ENCODE data around the gene MAST4. TPM values are rescaled to one million over a fixed set of nuclear protein-coding genes. Genes with fewer than 3 reads are reported as not detected.

Gene MAST4
- total RNA-seq, 1 donor from 2014 or later, result 22.3 TPM

DNA sequence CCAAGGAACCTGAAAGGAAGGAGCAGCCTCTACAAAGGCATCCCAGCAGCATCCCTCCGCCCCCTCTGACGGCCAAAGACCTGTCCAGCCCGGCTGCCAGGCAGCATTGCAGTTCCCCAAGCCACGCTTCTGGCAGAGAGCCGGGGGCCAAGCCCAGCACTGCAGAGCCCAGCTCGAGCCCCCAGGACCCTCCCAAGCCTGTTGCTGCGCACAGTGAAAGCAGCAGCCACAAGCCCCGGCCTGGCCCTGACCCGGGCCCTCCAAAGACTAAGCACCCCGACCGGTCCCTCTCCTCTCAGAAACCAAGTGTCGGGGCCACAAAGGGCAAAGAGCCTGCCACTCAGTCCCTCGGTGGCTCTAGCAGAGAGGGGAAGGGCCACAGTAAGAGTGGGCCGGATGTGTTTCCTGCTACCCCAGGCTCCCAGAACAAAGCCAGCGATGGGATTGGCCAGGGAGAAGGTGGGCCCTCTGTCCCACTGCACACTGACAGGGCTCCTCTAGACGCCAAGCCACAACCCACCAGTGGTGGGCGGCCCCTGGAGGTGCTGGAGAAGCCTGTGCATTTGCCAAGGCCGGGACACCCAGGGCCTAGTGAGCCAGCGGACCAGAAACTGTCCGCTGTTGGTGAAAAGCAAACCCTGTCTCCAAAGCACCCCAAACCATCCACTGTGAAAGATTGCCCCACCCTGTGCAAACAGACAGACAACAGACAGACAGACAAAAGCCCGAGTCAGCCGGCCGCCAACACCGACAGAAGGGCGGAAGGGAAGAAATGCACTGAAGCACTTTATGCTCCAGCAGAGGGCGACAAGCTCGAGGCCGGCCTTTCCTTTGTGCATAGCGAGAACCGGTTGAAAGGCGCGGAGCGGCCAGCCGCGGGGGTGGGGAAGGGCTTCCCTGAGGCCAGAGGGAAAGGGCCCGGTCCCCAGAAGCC lies 569.6 kb downstream of the MAST4 start:
- H3K27me3 ChIP-seq (ENCODE audit: insufficient read depth, low read length), result no peaks in the 10 kb centered on the region
- Mint-ChIP-seq H3K36me3 (ENCODE audit: low read depth, unreplicated experiment) (peaks cover 12% of the 10 kb centered on the region), H3K9me3 (ENCODE audit: unreplicated experiment) (no peaks in the 10 kb centered on the region), H3K27ac (ENCODE audit: unreplicated experiment) (peak overlapping the region; percentile 58), H3K4me3 (ENCODE audit: unreplicated experiment) (no peak overlapping the region), H3K4me1 (ENCODE audit: low read depth, unreplicated experiment) (peaks cover 3% of the 10 kb centered on the region), H3K27me3 (ENCODE audit: low read depth, unreplicated experiment) (no peaks in the 10 kb centered on the region)
- H3K4me1 ChIP-seq (ENCODE audit: insufficient read depth, low read length), result peaks cover 9% of the 10 kb centered on the region
- peak overlapping the region; percentile 75 for H2AFZ ChIP-seq (ENCODE audit: low read depth, low read length)
- peak; percentile 56 for DNase-seq (ENCODE audit: low read depth)
- no peaks in the 10 kb centered on the region for H3K9me3 ChIP-seq (ENCODE audit: insufficient read depth, low read depth, low read length)
- no peak overlapping the region for H3K27ac ChIP-seq (ENCODE audit: low read depth, low read length)
- FAIRE-seq, result no peak
- peak overlapping the region; percentile 8 for H3K4me3 ChIP-seq (ENCODE audit: insufficient read depth, low read depth, low read length)
- TF ChIP-seq EZH2 (IDR thresholded peaks at IDR 0.05; ENCODE audit: insufficient read depth, low read length), result no peak
- TF ChIP-seq, protein P1, sequence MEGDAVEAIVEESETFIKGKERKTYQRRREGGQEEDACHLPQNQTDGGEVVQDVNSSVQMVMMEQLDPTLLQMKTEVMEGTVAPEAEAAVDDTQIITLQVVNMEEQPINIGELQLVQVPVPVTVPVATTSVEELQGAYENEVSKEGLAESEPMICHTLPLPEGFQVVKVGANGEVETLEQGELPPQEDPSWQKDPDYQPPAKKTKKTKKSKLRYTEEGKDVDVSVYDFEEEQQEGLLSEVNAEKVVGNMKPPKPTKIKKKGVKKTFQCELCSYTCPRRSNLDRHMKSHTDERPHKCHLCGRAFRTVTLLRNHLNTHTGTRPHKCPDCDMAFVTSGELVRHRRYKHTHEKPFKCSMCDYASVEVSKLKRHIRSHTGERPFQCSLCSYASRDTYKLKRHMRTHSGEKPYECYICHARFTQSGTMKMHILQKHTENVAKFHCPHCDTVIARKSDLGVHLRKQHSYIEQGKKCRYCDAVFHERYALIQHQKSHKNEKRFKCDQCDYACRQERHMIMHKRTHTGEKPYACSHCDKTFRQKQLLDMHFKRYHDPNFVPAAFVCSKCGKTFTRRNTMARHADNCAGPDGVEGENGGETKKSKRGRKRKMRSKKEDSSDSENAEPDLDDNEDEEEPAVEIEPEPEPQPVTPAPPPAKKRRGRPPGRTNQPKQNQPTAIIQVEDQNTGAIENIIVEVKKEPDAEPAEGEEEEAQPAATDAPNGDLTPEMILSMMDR (IDR thresholded peaks at IDR 0.05; ENCODE audit: insufficient read depth, low read depth, low read length), result peak; percentile 64
- H3K36me3 ChIP-seq (ENCODE audit: insufficient read depth, low read length), result peaks cover 18% of the 10 kb centered on the region
- H3K79me2 ChIP-seq (ENCODE audit: insufficient read depth, low read length), result no peaks in the 10 kb centered on the region
- no peaks in the 10 kb centered on the region for H4K20me1 ChIP-seq (ENCODE audit: insufficient read depth, low read length)
- H3K9ac ChIP-seq (ENCODE audit: low read length), result peak overlapping the region; percentile 68
- peak overlapping the region; percentile 64 for H3K4me2 ChIP-seq (ENCODE audit: low read length)

DNA sequence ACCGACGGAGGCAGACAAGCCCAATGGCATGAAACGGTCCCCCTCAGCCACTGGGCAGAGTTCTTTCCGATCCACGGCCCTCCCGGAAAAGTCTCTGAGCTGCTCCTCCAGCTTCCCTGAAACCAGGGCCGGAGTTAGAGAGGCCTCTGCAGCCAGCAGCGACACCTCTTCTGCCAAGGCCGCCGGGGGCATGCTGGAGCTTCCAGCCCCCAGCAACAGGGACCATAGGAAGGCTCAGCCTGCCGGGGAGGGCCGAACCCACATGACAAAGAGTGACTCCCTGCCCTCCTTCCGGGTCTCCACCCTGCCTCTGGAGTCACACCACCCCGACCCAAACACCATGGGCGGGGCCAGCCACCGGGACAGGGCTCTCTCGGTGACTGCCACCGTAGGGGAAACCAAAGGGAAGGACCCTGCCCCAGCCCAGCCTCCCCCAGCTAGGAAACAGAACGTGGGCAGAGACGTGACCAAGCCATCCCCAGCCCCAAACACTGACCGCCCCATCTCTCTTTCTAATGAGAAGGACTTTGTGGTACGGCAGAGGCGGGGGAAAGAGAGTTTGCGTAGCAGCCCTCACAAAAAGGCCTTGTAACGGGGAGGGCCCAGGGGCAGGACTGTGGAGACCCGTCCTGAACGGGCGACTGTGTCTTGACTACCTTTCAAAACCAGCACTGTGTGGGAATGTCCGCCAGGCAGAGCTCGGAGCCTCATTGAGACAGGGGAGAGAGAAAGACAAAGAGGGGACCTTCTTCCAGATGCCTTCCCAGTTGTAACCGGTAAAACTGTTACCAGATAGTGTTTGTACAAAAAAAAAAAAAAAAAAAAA lies 570.5 kb downstream of the MAST4 start:
- Histone ChIP-seq H2AFZ (ENCODE audit: low read depth, low read length) (peak overlapping the region; percentile 75), H3K27ac (ENCODE audit: low read depth, low read length) (no peak overlapping the region), H3K79me2 (ENCODE audit: insufficient read depth, low read length) (no peaks in the 10 kb centered on the region), H3K4me3 (ENCODE audit: insufficient read depth, low read depth, low read length) (peak overlapping the region; percentile 8), H3K9me3 (ENCODE audit: insufficient read depth, low read depth, low read length) (no peaks in the 10 kb centered on the region), H3K4me2 (ENCODE audit: low read length) (peak overlapping the region; percentile 64), H3K4me1 (ENCODE audit: insufficient read depth, low read length) (peaks cover 9% of the 10 kb centered on the region), H3K36me3 (ENCODE audit: insufficient read depth, low read length) (peaks cover 15% of the 10 kb centered on the region), H3K9ac (ENCODE audit: low read length) (peak overlapping the region; percentile 68), H4K20me1 (ENCODE audit: insufficient read depth, low read length) (no peaks in the 10 kb centered on the region), H3K27me3 (ENCODE audit: insufficient read depth, low read length) (no peaks in the 10 kb centered on the region)
- FAIRE-seq (no peak), DNase-seq (ENCODE audit: low read depth) (no peak)
- H3K9me3 Mint-ChIP-seq (ENCODE audit: unreplicated experiment), result no peaks in the 10 kb centered on the region
- H3K27ac Mint-ChIP-seq (ENCODE audit: unreplicated experiment), result no peak overlapping the region
- no peaks in the 10 kb centered on the region for H3K27me3 Mint-ChIP-seq (ENCODE audit: low read depth, unreplicated experiment)
- TF ChIP-seq, protein P1 (IDR thresholded peaks at IDR 0.05; ENCODE audit: insufficient read depth, low read depth, low read length), result no peak
- TF ChIP-seq EZH2 (IDR thresholded peaks at IDR 0.05; ENCODE audit: insufficient read depth, low read length), result no peak
- H3K36me3 Mint-ChIP-seq (ENCODE audit: low read depth, unreplicated experiment), result peaks cover 12% of the 10 kb centered on the region
- peaks cover 3% of the 10 kb centered on the region for H3K4me1 Mint-ChIP-seq (ENCODE audit: low read depth, unreplicated experiment)
- H3K4me3 Mint-ChIP-seq (ENCODE audit: unreplicated experiment), result no peak overlapping the region
